ENCODE data around the gene ZNF469. TPM values are rescaled to one million over a fixed set of nuclear protein-coding genes. Genes with fewer than 3 reads are reported as not detected.
A peak's percentile ranks its signal among the peaks of the same experiment; 100 is the strongest.

The ZNF469 gene
- total and polyA plus RNA-seq, 9 donors: 0.52 to 16.2 (median 5.5) TPM

DNA sequence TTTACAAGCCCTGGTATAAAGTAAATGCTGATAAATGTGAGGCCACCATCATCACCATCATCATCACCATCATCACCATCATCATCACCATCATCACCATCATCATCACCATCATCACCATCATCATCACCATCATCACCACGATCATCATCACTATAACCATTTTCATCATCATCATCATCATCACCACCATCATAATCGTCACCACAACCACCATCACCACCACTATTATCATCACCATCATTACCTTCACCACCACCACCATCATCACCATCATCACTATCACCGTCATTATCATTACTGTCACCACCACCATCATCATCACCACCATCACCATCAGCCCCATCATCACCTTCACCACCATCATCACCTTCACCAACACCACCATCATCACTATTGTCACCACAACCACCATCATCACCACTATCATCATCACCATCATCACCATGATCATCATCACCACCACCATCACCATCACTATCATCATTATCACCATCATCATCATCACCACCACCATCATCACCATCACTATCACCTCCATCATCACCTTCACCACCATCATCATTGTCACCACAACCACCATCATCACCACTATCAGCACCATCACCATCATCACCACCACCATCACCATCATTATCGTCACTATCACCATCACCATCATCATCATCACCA, 16.6 kb upstream of the ZNF469 start:
- no peak overlapping the region for H3K27ac ChIP-seq
- no peaks in the 10 kb centered on the region for H3K4me1 ChIP-seq (ENCODE audit: insufficient read depth)
- no peaks in the 10 kb centered on the region for H3K9me3 ChIP-seq
- TF ChIP-seq POLR2A (IDR thresholded peaks at IDR 0.05): no peak
- TF ChIP-seq EP300 (IDR thresholded peaks at IDR 0.05): no peak
- TF ChIP-seq, protein P1, sequence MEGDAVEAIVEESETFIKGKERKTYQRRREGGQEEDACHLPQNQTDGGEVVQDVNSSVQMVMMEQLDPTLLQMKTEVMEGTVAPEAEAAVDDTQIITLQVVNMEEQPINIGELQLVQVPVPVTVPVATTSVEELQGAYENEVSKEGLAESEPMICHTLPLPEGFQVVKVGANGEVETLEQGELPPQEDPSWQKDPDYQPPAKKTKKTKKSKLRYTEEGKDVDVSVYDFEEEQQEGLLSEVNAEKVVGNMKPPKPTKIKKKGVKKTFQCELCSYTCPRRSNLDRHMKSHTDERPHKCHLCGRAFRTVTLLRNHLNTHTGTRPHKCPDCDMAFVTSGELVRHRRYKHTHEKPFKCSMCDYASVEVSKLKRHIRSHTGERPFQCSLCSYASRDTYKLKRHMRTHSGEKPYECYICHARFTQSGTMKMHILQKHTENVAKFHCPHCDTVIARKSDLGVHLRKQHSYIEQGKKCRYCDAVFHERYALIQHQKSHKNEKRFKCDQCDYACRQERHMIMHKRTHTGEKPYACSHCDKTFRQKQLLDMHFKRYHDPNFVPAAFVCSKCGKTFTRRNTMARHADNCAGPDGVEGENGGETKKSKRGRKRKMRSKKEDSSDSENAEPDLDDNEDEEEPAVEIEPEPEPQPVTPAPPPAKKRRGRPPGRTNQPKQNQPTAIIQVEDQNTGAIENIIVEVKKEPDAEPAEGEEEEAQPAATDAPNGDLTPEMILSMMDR (IDR thresholded peaks at IDR 0.05): no peak
- DNase-seq: no peak
- 71 to 88% (median 81%) methylated on average over 4 of the region's 4 CpGs for WGBS, 3 donors
- no peaks in the 10 kb centered on the region for H3K27me3 ChIP-seq
- intact Hi-C loops (cut with DNase I): no loop called here
- no peak overlapping the region for H3K4me3 ChIP-seq
- H3K36me3 ChIP-seq: no peaks in the 10 kb centered on the region

DNA sequence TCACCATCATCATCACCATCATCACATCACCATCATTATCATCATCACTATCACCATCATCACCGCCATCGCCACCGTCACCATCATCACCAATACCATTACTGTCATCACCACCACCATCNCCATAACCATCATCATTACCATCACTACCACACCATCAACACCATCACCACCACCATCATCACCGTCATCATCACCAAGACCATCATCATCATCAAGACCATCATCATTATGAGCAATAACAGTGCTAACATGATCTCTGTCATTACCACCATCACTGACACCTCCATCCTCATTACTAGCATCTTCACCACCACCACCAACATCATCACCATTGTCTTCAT, 16.1 kb upstream of the ZNF469 start:
- no peak for DNase-seq
- Histone ChIP-seq H3K9me3 (no peaks in the 10 kb centered on the region), H3K4me3 (no peak overlapping the region), H3K27me3 (no peaks in the 10 kb centered on the region), H3K4me1 (ENCODE audit: insufficient read depth) (no peaks in the 10 kb centered on the region), H3K27ac (no peak overlapping the region), H3K36me3 (no peaks in the 10 kb centered on the region)
- intact Hi-C loops (cut with DNase I): no loop called here
- WGBS, 3 donors: 86 to 99% (median 98%) methylated on average over 4 of the region's 4 CpGs
- TF ChIP-seq POLR2A (IDR thresholded peaks at IDR 0.05): no peak
- TF ChIP-seq, protein P1 (IDR thresholded peaks at IDR 0.05): no peak
- no peak for TF ChIP-seq EP300 (IDR thresholded peaks at IDR 0.05)

DNA sequence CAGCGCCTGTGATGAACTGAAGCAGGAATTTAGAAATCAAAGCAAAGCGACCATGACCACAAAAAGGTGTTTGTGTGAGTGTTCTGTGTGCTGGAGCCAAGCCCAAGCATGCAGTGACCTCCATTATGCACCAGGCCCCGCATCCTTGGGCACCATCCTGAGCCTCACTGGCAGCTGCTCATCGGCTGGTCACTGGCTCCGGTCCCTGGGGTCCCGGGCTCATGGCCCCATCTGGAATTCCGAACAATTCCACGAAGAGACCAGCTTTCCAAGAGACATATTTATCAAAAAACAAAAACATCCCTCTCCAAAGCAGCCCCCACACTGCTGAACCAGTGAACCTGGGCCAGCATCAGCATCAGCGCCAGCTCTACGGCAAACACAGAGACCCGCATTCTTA, 15.2 kb upstream of the ZNF469 start:
- DNase-seq: peak in 1 of 5 donors; percentile 14
- Histone ChIP-seq H3K4me1 (ENCODE audit: insufficient read depth) (no peaks in the 10 kb centered on the region), H3K4me3 (no peak overlapping the region), H3K9me3 (no peaks in the 10 kb centered on the region), H3K36me3 (no peaks in the 10 kb centered on the region), H3K27me3 (no peaks in the 10 kb centered on the region), H3K27ac (no peak overlapping the region)
- TF ChIP-seq EP300 (IDR thresholded peaks at IDR 0.05) (no peak), POLR2A (IDR thresholded peaks at IDR 0.05) (no peak)
- TF ChIP-seq, protein P1 (IDR thresholded peaks at IDR 0.05): no peak
- intact Hi-C loops (cut with DNase I): no loop called here
- 30 to 72% (median 62%) methylated on average over 11 of the region's 11 CpGs for WGBS, 3 donors

DNA sequence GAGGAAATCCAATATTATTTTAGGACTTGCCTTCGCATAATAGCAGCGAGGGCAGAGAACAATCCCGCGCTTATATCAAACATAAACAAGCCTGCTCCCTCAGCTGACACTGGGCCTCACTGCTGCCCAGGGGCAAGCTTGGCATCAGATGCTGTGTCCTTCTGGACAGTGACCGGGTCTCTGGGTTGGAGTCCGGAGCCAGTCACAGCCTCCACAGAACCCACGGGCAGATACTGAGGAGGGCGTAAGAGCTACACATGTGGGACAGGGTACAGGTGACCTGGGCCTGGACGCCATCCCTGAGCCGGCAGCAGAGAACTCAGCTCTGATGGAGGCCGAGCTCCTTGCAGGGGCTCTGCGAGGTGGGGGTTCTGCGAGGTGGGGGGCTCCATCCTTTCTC, 14.7 kb upstream of the ZNF469 start:
- Histone ChIP-seq H3K4me3 (no peak overlapping the region), H3K27me3 (no peaks in the 10 kb centered on the region), H3K4me1 (ENCODE audit: insufficient read depth) (no peaks in the 10 kb centered on the region), H3K27ac (no peak overlapping the region), H3K36me3 (no peaks in the 10 kb centered on the region), H3K9me3 (no peaks in the 10 kb centered on the region)
- DNase-seq: peak in 1 of 5 donors; percentile 7
- WGBS, 3 donors: 71 to 89% (median 89%) methylated on average over 13 of the region's 13 CpGs
- TF ChIP-seq EP300 (IDR thresholded peaks at IDR 0.05) (no peak), POLR2A (IDR thresholded peaks at IDR 0.05) (no peak)
- TF ChIP-seq, protein P1 (IDR thresholded peaks at IDR 0.05): no peak
- intact Hi-C loops (cut with DNase I): no loop called here
